HG03039 (cell line): ENCODE measurements around the gene FHIP1B.

Source experiments
- ATAC-seq: cut with Tn5 transposase; IDR thresholded peaks from one replicate; pipeline ENCODE4 v1.9.1; 2021; ENCODE audit warnings: mild to moderate bottlenecking, moderate library complexity; ENCODE audit not compliant: unreplicated experiment

The FHIP1B gene

DNA sequence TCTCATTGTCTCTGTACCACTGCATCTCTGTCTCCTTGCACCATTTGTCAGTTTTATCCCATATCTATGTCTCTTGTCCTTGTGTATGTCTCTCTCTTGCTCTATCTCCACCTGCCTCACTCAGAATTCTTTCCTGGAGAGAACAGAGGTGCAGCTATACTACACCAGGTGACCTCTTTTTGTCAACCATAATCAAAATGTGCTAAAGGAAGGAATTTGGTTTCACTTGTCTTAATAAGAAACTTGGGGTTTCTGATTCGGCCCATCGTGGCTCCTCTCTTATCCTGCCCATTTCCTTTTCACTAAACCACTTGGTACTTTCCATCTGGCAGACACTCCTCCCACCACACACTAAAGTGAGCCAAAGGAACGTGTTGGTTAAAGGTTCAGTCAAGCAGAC, 31.1 kb downstream of the FHIP1B start:
- ATAC-seq = peak; percentile 55

- no peak for ATAC-seq
Observed at GRCh38 chr11:6202041-6202440, 32.4 kb downstream of the FHIP1B start.

DNA sequence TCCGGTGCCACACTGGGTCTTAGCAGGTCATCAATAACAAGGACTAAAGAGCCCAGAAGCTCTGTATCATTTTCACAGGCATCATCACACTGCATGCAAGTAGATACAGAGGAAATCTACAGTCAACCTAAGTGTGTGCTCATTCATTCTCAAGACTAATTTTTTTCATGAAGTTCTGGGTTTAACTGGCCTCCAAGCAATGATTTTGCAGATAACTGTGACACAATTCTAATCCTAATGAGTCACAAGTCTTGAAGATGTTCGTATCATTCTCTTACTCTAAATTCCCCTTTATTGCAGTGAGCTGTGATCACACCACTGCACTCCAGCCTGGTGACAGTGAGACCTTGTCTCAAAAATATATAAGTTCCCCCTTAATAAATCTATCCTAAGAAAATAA, 33.0 kb downstream of the FHIP1B start:
- ATAC-seq = no peak

- ATAC-seq = no peak
Observed at GRCh38 chr11:6200975-6201374, 33.5 kb downstream of the FHIP1B start.

DNA sequence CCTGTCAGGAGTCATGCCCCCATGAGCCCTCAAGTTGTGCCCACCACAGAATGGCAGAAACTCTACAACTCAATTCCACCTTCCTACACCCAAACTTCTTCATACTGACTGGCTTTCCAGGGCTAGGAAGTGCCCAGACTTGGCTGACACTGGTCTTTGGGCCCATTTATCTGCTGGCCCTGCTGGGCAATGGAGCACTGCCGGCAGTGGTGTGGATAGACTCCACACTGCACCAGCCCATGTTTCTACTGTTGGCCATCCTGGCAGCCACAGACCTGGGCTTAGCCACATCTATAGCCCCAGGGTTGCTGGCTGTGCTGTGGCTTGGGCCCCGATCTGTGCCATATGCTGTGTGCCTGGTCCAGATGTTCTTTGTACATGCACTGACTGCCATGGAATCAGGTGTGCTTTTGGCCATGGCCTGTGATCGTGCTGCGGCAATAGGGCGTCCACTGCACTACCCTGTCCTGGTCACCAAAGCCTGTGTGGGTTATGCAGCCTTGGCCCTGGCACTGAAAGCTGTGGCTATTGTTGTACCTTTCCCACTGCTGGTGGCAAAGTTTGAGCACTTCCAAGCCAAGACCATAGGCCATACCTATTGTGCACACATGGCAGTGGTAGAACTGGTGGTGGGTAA, 35.1 kb downstream of the FHIP1B start, which contains the start of gene OR52W1:
Gene OR52W1, plus strand, starts transcription at position 51 of the 637 bp plus-strand sequence. Its CDS starts 0 bp downstream, at position 51.
- no peak for ATAC-seq

DNA sequence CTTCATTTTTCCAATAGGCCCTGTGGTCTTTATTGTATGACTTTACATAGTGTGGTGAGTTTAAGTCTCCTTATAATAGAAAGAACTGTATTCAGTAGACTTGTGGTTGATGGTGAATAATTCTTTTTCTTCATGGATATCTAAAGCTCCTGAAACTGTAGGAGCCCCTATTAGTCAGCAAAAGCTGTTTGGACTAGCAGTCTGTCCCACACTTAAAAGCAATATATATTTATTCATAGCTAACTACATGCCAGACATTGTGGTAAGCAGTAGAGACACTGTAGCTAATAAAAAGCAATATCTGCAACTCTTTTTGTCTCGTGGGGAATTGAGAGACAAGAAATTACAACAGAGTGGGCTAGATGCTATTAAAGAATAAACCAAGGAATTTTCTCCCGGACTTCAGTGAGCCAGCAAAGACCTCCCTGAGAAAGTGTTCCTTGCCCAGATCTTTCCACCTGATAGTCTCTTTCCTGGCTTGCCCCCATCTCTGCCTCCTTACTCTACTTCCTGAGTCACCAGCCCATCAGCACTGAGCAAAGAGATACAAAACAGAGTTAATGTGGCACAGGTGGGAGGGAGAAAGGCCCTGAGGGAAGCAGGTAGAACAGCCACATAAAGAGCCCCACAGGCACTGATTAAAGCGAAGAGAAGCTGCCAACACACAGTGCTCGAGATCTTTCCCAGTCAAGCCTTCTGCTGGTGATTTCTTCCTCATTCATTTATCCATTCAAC, 36.8 kb downstream of the FHIP1B start:
- no peak for ATAC-seq

- ATAC-seq = no peak
Observed at GRCh38 chr11:6196396-6196795, 38.0 kb downstream of the FHIP1B start.

DNA sequence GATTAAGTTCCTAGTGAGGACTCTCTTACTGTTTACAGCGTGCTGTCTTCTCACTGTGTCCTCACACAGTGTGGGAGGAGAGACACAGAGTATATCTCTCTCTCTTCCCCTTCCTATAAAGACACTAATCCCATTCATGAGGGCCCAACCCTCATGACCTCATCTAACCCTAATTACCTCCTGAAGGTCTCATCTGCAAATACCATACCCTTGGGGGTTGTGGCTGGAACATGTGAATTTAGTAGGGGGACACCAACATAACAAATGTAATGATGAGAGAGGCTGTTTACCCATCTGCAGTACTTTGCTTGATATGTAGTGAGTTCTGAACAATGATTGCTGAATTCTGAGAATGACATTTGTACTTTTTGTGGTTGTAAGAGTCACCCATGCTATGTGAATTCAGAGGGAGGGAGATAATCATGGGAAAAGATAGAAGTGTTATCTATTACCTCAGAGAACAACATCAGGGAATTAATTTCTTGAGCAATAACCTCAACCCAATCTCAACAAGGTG, 40.3 kb downstream of the FHIP1B start:
- ATAC-seq = no peak

- ATAC-seq = no peak
Observed at GRCh38 chr11:6191742-6192141, 42.7 kb downstream of the FHIP1B start.

- no peak for ATAC-seq
Observed at GRCh38 chr11:6175440-6175839, 59.0 kb downstream of the FHIP1B start.

DNA sequence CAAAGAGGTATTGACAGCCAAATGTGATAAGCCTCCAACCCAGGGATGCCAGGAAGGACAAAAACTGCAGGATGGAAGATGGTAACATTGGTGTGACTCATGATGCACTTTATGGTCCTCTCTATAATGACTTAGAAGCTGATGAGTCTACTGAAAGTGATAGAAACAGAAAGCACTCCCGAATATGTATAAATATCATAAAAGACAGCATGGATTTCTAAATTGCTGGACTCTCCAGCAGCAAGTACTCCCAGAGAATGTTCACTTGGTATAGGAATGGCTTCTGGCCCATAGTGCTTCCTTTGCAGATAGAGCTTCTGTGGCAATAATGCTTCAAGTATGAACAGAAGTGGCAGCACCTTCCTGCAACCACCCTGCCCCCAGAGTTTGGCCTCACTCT, 64.2 kb downstream of the FHIP1B start, which contains the start of gene OR52B2:
Gene OR52B2, minus strand, starts transcription at position 101 of the 400 bp plus-strand sequence. Its CDS starts 0 bp downstream, at position 101.
- ATAC-seq = no peak
